ENCODE data around the gene CCDC39. TPM values are rescaled to one million over a fixed set of nuclear protein-coding genes. Genes with fewer than 3 reads are reported as not detected.

CCDC39 gene
- total and polyA plus RNA-seq, 2 of the 8 experiments (the other 6 are each of a cell fraction or from before 2014, with no cell fraction given): 0.12 to 0.80 TPM

GRCh38 chr3:180698760-180699270 lies 19.5 kb upstream of the CCDC39 start (continued):
- TF ChIP-seq CHD7 (IDR thresholded peaks at IDR 0.05; ENCODE audit: insufficient replicate concordance, low read length) (no peak), SIN3A (conservative IDR thresholded peaks at IDR 0.05 in 1 of 2, IDR thresholded peaks at IDR 0.05 in 1 of 2; ENCODE audit: low read depth in 1 of 2, low read length in 2 of 2) (no peak), POU5F1 (IDR thresholded peaks at IDR 0.05; ENCODE audit: low read depth, low read length) (no peak), ZNF274 (IDR thresholded peaks at IDR 0.05; ENCODE audit: borderline replicate concordance, extremely low read depth, low read length) (no peak), CHD2 (IDR thresholded peaks at IDR 0.05; ENCODE audit: low read length) (no peak), BCL11A (IDR thresholded peaks at IDR 0.05; ENCODE audit: low read depth in 2 of 2, low read length in 2 of 2) (no peak), GABPA (IDR thresholded peaks at IDR 0.05; ENCODE audit: borderline replicate concordance, insufficient read depth, low read length) (no peak), TAF1 (IDR thresholded peaks at IDR 0.05; ENCODE audit: low read depth, low read length) (no peak), SIX5 (IDR thresholded peaks at IDR 0.05; ENCODE audit: low read depth, low read length) (no peak), KDM4A (IDR thresholded peaks at IDR 0.05; ENCODE audit: low read depth, low read length, severe bottlenecking) (no peak), CHD1 (IDR thresholded peaks at IDR 0.05; ENCODE audit: low read depth, low read length) (no peak), HDAC6 (IDR thresholded peaks at IDR 0.05; ENCODE audit: low read depth, low read length) (no peak)
